Retinal pigment epithelial cell (primary cell): Measurements from ENCODE around the gene CARD8.

Experiments used
- DNase-seq: peaks from one replicate; pipeline ENCODE4 v3.0.0-alpha.2; 2010; ENCODE audit warnings: low read depth
- H3K4me3 ChIP-seq: 2 replicates; pipeline ENCODE4 v1.5.1; 2011; ENCODE audit warnings: mild to moderate bottlenecking, low read length, control low read depth, moderate library complexity
- CTCF ChIP-seq: conservative IDR thresholded peaks from 2 replicates; pipeline ENCODE4 v1.5.1; 2011; ENCODE audit warnings: low read depth, low read length, control low read depth, inconsistent platforms

The CARD8 gene

GRCh38 chr19:48258350-48258749, 2.6 kb upstream of the CARD8 start:
- TF ChIP-seq CTCF = no peak
- no peak for DNase-seq
- H3K4me3 ChIP-seq = no peak overlapping the region

GRCh38 chr19:48254529-48254970, 1.2 kb downstream of the CARD8 start:
- no peak for DNase-seq
- peak overlapping the region; percentile 78 for H3K4me3 ChIP-seq
- TF ChIP-seq CTCF = no peak

- DNase-seq = no peak
- TF ChIP-seq CTCF = no peak
- no peak overlapping the region for H3K4me3 ChIP-seq
These were observed 1.7 kb downstream of the CARD8 start for GRCh38 chr19:48253999-48254398.

- no peak for DNase-seq
- no peak overlapping the region for H3K4me3 ChIP-seq
- TF ChIP-seq CTCF = no peak
These were observed 3.1 kb downstream of the CARD8 start for GRCh38 chr19:48252609-48253008.

GRCh38 chr19:48250290-48251025, 5.3 kb downstream of the CARD8 start:
- no peak for TF ChIP-seq CTCF
- no peak for DNase-seq
- H3K4me3 ChIP-seq = no peak overlapping the region

- H3K4me3 ChIP-seq = no peak overlapping the region
- DNase-seq = no peak
These were observed 6.2 kb downstream of the CARD8 start for GRCh38 chr19:48249502-48250014.

More at GRCh38 chr19:48249502-48250014, 6.2 kb downstream of the CARD8 start:
- TF ChIP-seq CTCF = no peak
